Midbrain (tissue), 1 donor: Measurements from ENCODE around the gene OAS3.

Experiments used
- DNase-seq: peaks from one replicate; lab custom pipeline; 2025; lab: John Stamatoyannopoulos, UW

OAS3 gene

DNA sequence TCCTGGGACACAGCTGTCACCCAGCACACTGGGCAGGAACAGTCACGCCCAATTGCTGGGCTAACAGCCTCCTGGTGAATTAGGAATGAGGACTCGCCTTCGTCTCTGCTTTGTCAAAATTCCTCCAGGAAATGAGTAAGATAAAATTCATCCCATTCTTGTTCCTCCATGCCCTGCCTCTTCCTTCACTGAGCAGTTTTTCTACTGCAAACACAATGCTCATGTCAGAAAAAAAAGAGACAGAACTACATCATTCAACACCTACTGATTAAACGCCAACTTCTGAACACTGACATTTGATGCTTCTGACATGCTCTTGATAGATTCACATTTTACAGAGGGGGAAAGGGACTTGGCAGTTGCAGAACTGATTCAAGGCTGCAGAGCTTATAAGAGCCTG, 80.8 kb downstream of the OAS3 start:
- DNase-seq, result no peak

DNA sequence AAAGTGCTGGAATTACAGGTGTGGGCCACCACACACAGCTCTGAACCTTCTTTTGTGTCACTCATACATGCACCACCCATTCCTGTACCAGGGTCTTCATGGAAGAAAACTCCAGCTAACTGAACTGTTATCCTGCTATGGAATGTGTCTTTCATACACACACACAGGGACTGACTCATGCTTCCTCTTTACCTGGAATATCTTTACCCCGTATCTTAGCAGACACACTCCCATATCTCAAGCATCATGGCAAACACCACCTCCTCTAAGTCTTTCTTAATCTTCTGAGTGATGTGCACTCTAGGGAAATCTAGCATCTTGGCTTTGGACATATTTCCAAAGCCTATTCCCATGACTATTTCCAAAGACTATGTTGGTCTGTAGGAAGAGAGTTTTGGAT, 83.2 kb downstream of the OAS3 start:
- DNase-seq, result no peak
